RWPE2 (cell line): ENCODE measurements around the gene IL1RAPL1.

Experiments
- ATAC-seq: fragments of 200-7000 bp; cut with Tn5 transposase; 3 replicates; pipeline ENCODE4 v1.9.1; 2021; ENCODE audit warnings: low read depth
- DNase-seq: peaks from one replicate; pipeline ENCODE4 v3.0.0-alpha.2; 2020; ENCODE audit warnings: low spot score
- H3K27ac ChIP-seq: fragments of 450-650 bp; 2 replicates; pipeline ENCODE4 v1.5.1; 2017; ENCODE audit warnings: mild to moderate bottlenecking; ENCODE audit not compliant: poor library complexity, severe bottlenecking
- H3K27me3 ChIP-seq: fragments of 250-450 bp; sonication (Bioruptor Pico); 2 replicates; pipeline ENCODE4 v1.5.1; 2021; ENCODE audit warnings: mild to moderate bottlenecking, moderate library complexity; ENCODE audit not compliant: insufficient read depth, poor library complexity, severe bottlenecking
- H3K36me3 ChIP-seq: fragments of 250-450 bp; sonication (Bioruptor Pico); 2 replicates; pipeline ENCODE4 v1.5.1; 2020; ENCODE audit warnings: low read depth, mild to moderate bottlenecking, moderate library complexity
- H3K4me1 ChIP-seq: fragments of 250-450 bp; sonication (Bioruptor Pico); 2 replicates; pipeline ENCODE4 v1.5.1; 2021; ENCODE audit warnings: mild to moderate bottlenecking, moderate library complexity; ENCODE audit not compliant: insufficient read depth, poor library complexity, severe bottlenecking
- H3K4me3 ChIP-seq: fragments of 250-450 bp; sonication (Bioruptor Pico); 2 replicates; pipeline ENCODE4 v1.5.1; 2021; ENCODE audit warnings: mild to moderate bottlenecking, moderate library complexity; ENCODE audit not compliant: severe bottlenecking
- H3K9me3 ChIP-seq: fragments of 250-450 bp; sonication (Bioruptor Pico); 2 replicates; pipeline ENCODE4 v1.5.1; 2021; ENCODE audit warnings: mild to moderate bottlenecking, moderate library complexity; ENCODE audit not compliant: severe bottlenecking
- TF ChIP-seq, protein P1 (sequence below): fragments of 450-650 bp; IDR thresholded peaks from one replicate; pipeline ENCODE4 v1.5.1; 2017; ENCODE audit warnings: mild to moderate bottlenecking, moderate library complexity; ENCODE audit not compliant: poor library complexity, severe bottlenecking

IL1RAPL1 gene

DNA sequence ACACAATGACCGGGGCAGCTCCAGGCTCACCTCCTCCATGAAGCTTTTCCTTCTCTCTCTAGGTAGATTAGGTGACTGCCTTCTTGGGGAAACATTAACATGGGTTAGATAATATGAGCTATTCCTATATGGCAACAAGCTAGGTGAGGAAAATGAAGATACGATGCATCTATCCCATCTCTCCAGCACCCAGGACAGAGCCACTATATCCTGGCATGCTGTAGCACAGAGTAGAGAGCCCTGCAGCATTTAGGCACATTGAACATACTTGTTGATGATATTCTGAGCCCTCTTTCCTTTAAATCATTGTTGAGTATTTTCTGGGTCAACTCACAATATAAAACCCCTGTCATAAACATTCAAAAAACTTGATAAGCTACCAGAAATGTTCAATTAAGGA is 1133.9 kb downstream of the IL1RAPL1 start:
- H3K27me3 ChIP-seq, result no peaks in the 10 kb centered on the region
- no peak overlapping the region for H3K4me3 ChIP-seq
- ATAC-seq, result no peak
- TF ChIP-seq, protein P1, sequence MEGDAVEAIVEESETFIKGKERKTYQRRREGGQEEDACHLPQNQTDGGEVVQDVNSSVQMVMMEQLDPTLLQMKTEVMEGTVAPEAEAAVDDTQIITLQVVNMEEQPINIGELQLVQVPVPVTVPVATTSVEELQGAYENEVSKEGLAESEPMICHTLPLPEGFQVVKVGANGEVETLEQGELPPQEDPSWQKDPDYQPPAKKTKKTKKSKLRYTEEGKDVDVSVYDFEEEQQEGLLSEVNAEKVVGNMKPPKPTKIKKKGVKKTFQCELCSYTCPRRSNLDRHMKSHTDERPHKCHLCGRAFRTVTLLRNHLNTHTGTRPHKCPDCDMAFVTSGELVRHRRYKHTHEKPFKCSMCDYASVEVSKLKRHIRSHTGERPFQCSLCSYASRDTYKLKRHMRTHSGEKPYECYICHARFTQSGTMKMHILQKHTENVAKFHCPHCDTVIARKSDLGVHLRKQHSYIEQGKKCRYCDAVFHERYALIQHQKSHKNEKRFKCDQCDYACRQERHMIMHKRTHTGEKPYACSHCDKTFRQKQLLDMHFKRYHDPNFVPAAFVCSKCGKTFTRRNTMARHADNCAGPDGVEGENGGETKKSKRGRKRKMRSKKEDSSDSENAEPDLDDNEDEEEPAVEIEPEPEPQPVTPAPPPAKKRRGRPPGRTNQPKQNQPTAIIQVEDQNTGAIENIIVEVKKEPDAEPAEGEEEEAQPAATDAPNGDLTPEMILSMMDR, result no peak
- H3K36me3 ChIP-seq, result no peaks in the 10 kb centered on the region
- no peaks in the 10 kb centered on the region for H3K9me3 ChIP-seq
- DNase-seq, result no peak
- no peaks in the 10 kb centered on the region for H3K4me1 ChIP-seq
- H3K27ac ChIP-seq, result no peak overlapping the region

DNA sequence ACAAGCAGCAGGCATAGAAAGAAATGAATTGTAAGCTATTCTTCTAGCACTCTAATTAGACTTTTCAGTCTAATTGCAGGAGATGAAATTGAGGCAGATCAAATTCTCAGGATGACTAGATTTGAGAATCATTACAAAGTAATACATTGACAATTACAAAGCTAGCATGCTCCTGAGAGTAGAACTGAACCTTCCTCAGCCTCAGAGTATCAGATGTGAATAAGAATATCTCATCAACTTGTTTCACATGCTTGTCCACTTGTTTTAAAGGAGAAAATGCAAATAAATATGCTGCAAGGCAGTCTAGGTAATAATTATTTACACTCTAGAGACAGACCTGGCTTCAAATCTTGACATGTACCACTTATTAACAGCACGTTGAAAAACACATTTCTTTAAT is 1137.1 kb downstream of the IL1RAPL1 start:
- DNase-seq (no peak), ATAC-seq (no peak)
- no peaks in the 10 kb centered on the region for H3K9me3 ChIP-seq
- H3K4me1 ChIP-seq, result no peaks in the 10 kb centered on the region
- TF ChIP-seq, protein P1, result no peak
- no peaks in the 10 kb centered on the region for H3K27me3 ChIP-seq
- H3K27ac ChIP-seq, result no peak overlapping the region
- H3K36me3 ChIP-seq, result no peaks in the 10 kb centered on the region
- no peak overlapping the region for H3K4me3 ChIP-seq

DNA sequence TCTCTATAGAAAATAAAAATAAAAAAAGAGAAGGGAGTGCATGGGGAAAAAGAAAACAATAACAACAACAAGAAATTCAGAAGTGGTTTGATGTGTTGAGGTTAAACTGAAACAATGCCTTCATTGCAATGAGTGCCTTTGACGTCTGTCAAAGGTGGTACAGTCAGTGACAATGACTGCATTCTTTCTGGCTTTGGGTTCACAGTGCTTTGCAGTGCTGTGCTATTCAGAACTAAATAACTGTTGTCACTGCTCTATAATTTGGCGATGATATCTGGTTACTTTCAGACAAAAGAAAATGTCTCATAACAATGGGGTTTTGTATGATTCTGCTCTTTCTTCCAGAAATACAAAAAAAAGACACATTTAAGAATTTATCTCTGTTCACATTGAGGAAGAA is 1139.6 kb downstream of the IL1RAPL1 start:
- TF ChIP-seq, protein P1, result no peak
- no peaks in the 10 kb centered on the region for H3K27me3 ChIP-seq
- H3K9me3 ChIP-seq, result no peaks in the 10 kb centered on the region
- H3K4me1 ChIP-seq, result no peaks in the 10 kb centered on the region
- DNase-seq (no peak), ATAC-seq (no peak)
- no peak overlapping the region for H3K27ac ChIP-seq
- no peaks in the 10 kb centered on the region for H3K36me3 ChIP-seq
- H3K4me3 ChIP-seq, result no peak overlapping the region

DNA sequence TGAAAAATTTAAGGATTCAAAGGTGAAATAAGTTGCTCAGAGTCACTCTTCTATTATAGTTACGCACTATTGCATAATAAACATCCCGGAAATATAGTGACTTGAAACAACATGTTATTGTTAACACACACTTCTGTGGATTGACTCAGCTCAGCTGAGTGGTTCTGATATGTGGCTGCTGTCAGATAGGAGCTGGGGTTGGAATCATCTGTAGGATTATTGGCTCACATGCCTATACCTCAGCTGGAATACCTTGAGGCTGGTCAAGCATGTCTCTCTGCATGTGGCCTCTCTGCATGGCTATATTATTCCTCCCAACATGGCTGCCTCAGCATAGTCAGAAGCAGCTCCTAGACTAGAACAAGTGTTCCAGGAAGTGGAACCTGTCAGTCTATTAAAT is 1141.4 kb downstream of the IL1RAPL1 start:
- no peaks in the 10 kb centered on the region for H3K4me1 ChIP-seq
- DNase-seq (no peak), ATAC-seq (peak; percentile 58; the same call in 2 of the 3 replicates)
- H3K4me3 ChIP-seq, result no peak overlapping the region
- no peak overlapping the region for H3K27ac ChIP-seq
- H3K36me3 ChIP-seq, result no peaks in the 10 kb centered on the region
- H3K9me3 ChIP-seq, result no peaks in the 10 kb centered on the region
- H3K27me3 ChIP-seq, result no peaks in the 10 kb centered on the region
- TF ChIP-seq, protein P1, result no peak

DNA sequence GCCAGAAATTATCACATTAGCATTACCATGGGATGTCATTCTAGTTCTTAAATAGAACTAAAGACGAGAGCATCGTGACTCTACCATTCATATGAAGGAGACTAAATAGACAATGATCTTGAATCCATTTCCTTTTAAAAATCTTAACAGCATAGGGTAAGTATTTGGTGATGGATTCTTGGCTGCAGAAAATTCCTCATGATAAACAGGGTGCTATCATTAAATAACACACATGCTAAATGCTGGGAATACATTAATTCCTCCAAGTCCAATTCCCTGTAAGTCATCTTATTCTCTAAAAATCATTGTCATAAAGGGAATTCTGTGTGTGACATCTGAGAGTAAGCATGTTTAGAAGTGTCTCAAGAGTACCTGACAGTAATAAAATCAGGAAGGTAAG is 1157.7 kb downstream of the IL1RAPL1 start:
- TF ChIP-seq, protein P1, result no peak
- Histone ChIP-seq H3K4me1 (no peaks in the 10 kb centered on the region), H3K27ac (no peak overlapping the region), H3K9me3 (no peaks in the 10 kb centered on the region), H3K27me3 (no peaks in the 10 kb centered on the region), H3K4me3 (no peak overlapping the region), H3K36me3 (no peaks in the 10 kb centered on the region)
- DNase-seq (no peak), ATAC-seq (no peak)
